ENCODE results near the gene SFXN1.

SFXN1 gene

GRCh38 chr5:175465282-175465681, 13.1 kb upstream of the SFXN1 start:
- no peak for DNase-seq (ENCODE audit: low read depth in 1 of 2, low spot score in 1 of 2)

GRCh38 chr5:175466700-175467318, 11.6 kb upstream of the SFXN1 start:
- DNase-seq (ENCODE audit: low read depth in 1 of 2, low spot score in 1 of 2), result no peak

- DNase-seq (ENCODE audit: low read depth in 1 of 2, low spot score in 1 of 2), result no peak
These were observed 10.2 kb upstream of the SFXN1 start for GRCh38 chr5:175467983-175468690.

GRCh38 chr5:175468892-175469291, 9.5 kb upstream of the SFXN1 start:
- DNase-seq (ENCODE audit: low read depth in 1 of 2, low spot score in 1 of 2), result no peak

- no peak for DNase-seq (ENCODE audit: low read depth in 1 of 2, low spot score in 1 of 2)
These were observed 8.4 kb upstream of the SFXN1 start for GRCh38 chr5:175469916-175470315.

GRCh38 chr5:175470781-175471180, 7.6 kb upstream of the SFXN1 start:
- DNase-seq (ENCODE audit: low read depth in 1 of 2, low spot score in 1 of 2), result no peak

- DNase-seq (ENCODE audit: low read depth in 1 of 2, low spot score in 1 of 2), result no peak
These were observed 7.2 kb upstream of the SFXN1 start for GRCh38 chr5:175471196-175471595.

- DNase-seq (ENCODE audit: low read depth in 1 of 2, low spot score in 1 of 2), result no peak
These were observed 6.7 kb upstream of the SFXN1 start for GRCh38 chr5:175471628-175472027.

- no peak for DNase-seq (ENCODE audit: low read depth in 1 of 2, low spot score in 1 of 2)
These were observed 6.0 kb upstream of the SFXN1 start for GRCh38 chr5:175472378-175472777.

- DNase-seq (ENCODE audit: low read depth in 1 of 2, low spot score in 1 of 2), result no peak
These were observed 3.1 kb upstream of the SFXN1 start for GRCh38 chr5:175475248-175475647.

GRCh38 chr5:175477440-175477839, 920 bp upstream of the SFXN1 start:
- DNase-seq (ENCODE audit: low read depth in 1 of 2, low spot score in 1 of 2), result no peak

GRCh38 chr5:175478008-175478383, 364 bp upstream of the SFXN1 start:
- no peak for DNase-seq (ENCODE audit: low read depth in 1 of 2, low spot score in 1 of 2)

- no peak for DNase-seq (ENCODE audit: low read depth in 1 of 2, low spot score in 1 of 2)
These were observed 943 bp downstream of the SFXN1 start for GRCh38 chr5:175479125-175479881.

GRCh38 chr5:175483337-175483736, 5.0 kb downstream of the SFXN1 start:
- no peak for DNase-seq (ENCODE audit: low read depth in 1 of 2, low spot score in 1 of 2)

GRCh38 chr5:175484322-175484721, 6.0 kb downstream of the SFXN1 start:
- DNase-seq (ENCODE audit: low read depth in 1 of 2, low spot score in 1 of 2), result no peak

GRCh38 chr5:175484829-175485228, 6.5 kb downstream of the SFXN1 start:
- DNase-seq (ENCODE audit: low read depth in 1 of 2, low spot score in 1 of 2), result no peak

GRCh38 chr5:175485631-175486030, 7.3 kb downstream of the SFXN1 start:
- DNase-seq (ENCODE audit: low read depth in 1 of 2, low spot score in 1 of 2), result no peak

- no peak for DNase-seq (ENCODE audit: low read depth in 1 of 2, low spot score in 1 of 2)
These were observed 9.3 kb downstream of the SFXN1 start for GRCh38 chr5:175487514-175488222.

- no peak for DNase-seq (ENCODE audit: low read depth in 1 of 2, low spot score in 1 of 2)
These were observed 11.5 kb downstream of the SFXN1 start for GRCh38 chr5:175489693-175490443.

GRCh38 chr5:175491223-175491622, 12.9 kb downstream of the SFXN1 start:
- no peak for DNase-seq (ENCODE audit: low read depth in 1 of 2, low spot score in 1 of 2)

GRCh38 chr5:175493260-175493659, 14.9 kb downstream of the SFXN1 start:
- no peak for DNase-seq (ENCODE audit: low read depth in 1 of 2, low spot score in 1 of 2)
